Activated T-cell treated with anti-CD3 and anti-CD28 coated beads, Interleukin-2, amount 50 U/mL, for 72 hours (primary cell): ENCODE measurements around the gene CAMKV. TPM values are rescaled to one million over a fixed set of nuclear protein-coding genes. Genes with fewer than 3 reads are reported as not detected.

Source experiments
- ATAC-seq, 2 donors: fragments of 150-1000 bp; cut with Tn5 transposase; replicated peaks in 1 of 2; 2 replicates each; pipeline ENCODE4 v1.10.0; 2021; ENCODE audit warnings: moderate library complexity in 2 of 2, mild to moderate bottlenecking in 1 of 2
- DNase-seq, 2 donors: peaks; one replicate each; pipeline ENCODE4 v3.0.0; 2021 to 2022; ENCODE audit warnings: mixed read lengths in 1 of 2
- H3K27ac Mint-ChIP-seq: one replicate; pipeline ENCODE4 v1.8.0; 2022; ENCODE audit warnings: mild to moderate bottlenecking, moderate library complexity, mixed read lengths
- H3K27me3 Mint-ChIP-seq: one replicate; pipeline ENCODE4 v1.8.0; 2022; ENCODE audit warnings: low read depth, mixed read lengths
- H3K36me3 Mint-ChIP-seq, 2 donors: one replicate each; pipeline ENCODE4 v1.8.0; 2022; ENCODE audit warnings: mixed read lengths in 2 of 2, mild to moderate bottlenecking in 1 of 2; ENCODE audit not compliant: insufficient read depth in 2 of 2
- H3K4me1 Mint-ChIP-seq: one replicate; pipeline ENCODE4 v1.8.0; 2022; ENCODE audit warnings: low read depth, mixed read lengths
- H3K4me3 Mint-ChIP-seq, 2 donors: one replicate each; pipeline ENCODE4 v1.8.0; 2022; ENCODE audit warnings: mild to moderate bottlenecking in 2 of 2, mixed read lengths in 2 of 2, moderate library complexity in 2 of 2
- H3K9me3 Mint-ChIP-seq, 2 donors: one replicate each; pipeline ENCODE4 v1.8.0; 2022; ENCODE audit warnings: mixed read lengths in 2 of 2
- total RNA-seq, 2 donors: library from RNA; stranded (reverse); gene quantifications; one replicate each; pipeline ENCODE4 v1.2.3, GENCODE V29; 2022

The CAMKV gene
- total RNA-seq, 2 donors from 2014 or later: 0.50 TPM; not detected in 1

GRCh38 chr3:49859576-49860305 lies 10.0 kb downstream of the CAMKV start:
- H3K9me3 Mint-ChIP-seq: no peaks in the 10 kb centered on the region
- H3K36me3 Mint-ChIP-seq: peaks cover 0 to 2% of the 10 kb centered on the region in 2 donors
- H3K4me1 Mint-ChIP-seq: peaks cover 22% of the 10 kb centered on the region
- no peak overlapping the region for H3K27ac Mint-ChIP-seq
- H3K27me3 Mint-ChIP-seq: peaks cover 8% of the 10 kb centered on the region
- ATAC-seq (no peak), DNase-seq (no peak)
- no peak overlapping the region for H3K4me3 Mint-ChIP-seq

GRCh38 chr3:49856181-49857005 lies 13.3 kb downstream of the CAMKV start, which contains the start of gene TRAIP:
Gene TRAIP, minus strand, starts transcription at chr3:49856564. Its CDS starts 111 bp downstream, at chr3:49856453.
- peak within 1 kb of the TSS; percentile 97 to 99 for H3K4me3 Mint-ChIP-seq
- ATAC-seq (peak; percentile 99), DNase-seq (peak; percentile 96)
- no peaks in the 10 kb centered on the region for H3K9me3 Mint-ChIP-seq
- peak within 1 kb of the TSS; percentile 88 for H3K27ac Mint-ChIP-seq
- H3K4me1 Mint-ChIP-seq: peaks cover 29% of the 10 kb centered on the region
- H3K27me3 Mint-ChIP-seq: no peaks in the 10 kb centered on the region
- peaks cover 0 to 4% of the 10 kb centered on the region in 2 donors for H3K36me3 Mint-ChIP-seq

- Mint-ChIP-seq H3K4me3 (peak overlapping the region; percentile 97 to 99), H3K36me3 (peaks cover 0 to 4% of the 10 kb centered on the region in 2 donors), H3K4me1 (peaks cover 29% of the 10 kb centered on the region), H3K9me3 (no peaks in the 10 kb centered on the region), H3K27me3 (no peaks in the 10 kb centered on the region), H3K27ac (peak overlapping the region; percentile 88)
- no peak for ATAC-seq
- DNase-seq: no peak
These were observed 14.0 kb downstream of the CAMKV start for GRCh38 chr3:49855662-49856061.

GRCh38 chr3:49845694-49846093 lies 24.0 kb downstream of the CAMKV start:
- H3K4me3 Mint-ChIP-seq: no peak overlapping the region
- no peak overlapping the region for H3K27ac Mint-ChIP-seq
- peaks cover 2 to 4% of the 10 kb centered on the region in 2 donors for H3K36me3 Mint-ChIP-seq
- no peaks in the 10 kb centered on the region for H3K9me3 Mint-ChIP-seq
- H3K4me1 Mint-ChIP-seq: no peaks in the 10 kb centered on the region
- H3K27me3 Mint-ChIP-seq: no peaks in the 10 kb centered on the region
- no peak for DNase-seq
- no peak for ATAC-seq

GRCh38 chr3:49844464-49845183 lies 25.1 kb downstream of the CAMKV start:
- no peaks in the 10 kb centered on the region for H3K9me3 Mint-ChIP-seq
- H3K4me1 Mint-ChIP-seq: no peaks in the 10 kb centered on the region
- no peak overlapping the region for H3K27ac Mint-ChIP-seq
- H3K36me3 Mint-ChIP-seq: peaks cover 2 to 4% of the 10 kb centered on the region in 2 donors
- no peak for ATAC-seq
- DNase-seq: no peak
- no peak overlapping the region for H3K4me3 Mint-ChIP-seq
- H3K27me3 Mint-ChIP-seq: no peaks in the 10 kb centered on the region

GRCh38 chr3:49842843-49843517 lies 26.7 kb downstream of the CAMKV start:
- H3K27ac Mint-ChIP-seq: no peak overlapping the region

GRCh38 chr3:49841806-49842205 lies 27.9 kb downstream of the CAMKV start:
- DNase-seq: no peak
- peaks cover 4 to 12% of the 10 kb centered on the region in 2 donors for H3K36me3 Mint-ChIP-seq
- ATAC-seq: no peak
- H3K4me3 Mint-ChIP-seq: no peak overlapping the region
- H3K27ac Mint-ChIP-seq: no peak overlapping the region
- H3K27me3 Mint-ChIP-seq: no peaks in the 10 kb centered on the region
- H3K9me3 Mint-ChIP-seq: no peaks in the 10 kb centered on the region
- H3K4me1 Mint-ChIP-seq: no peaks in the 10 kb centered on the region

More at GRCh38 chr3:49842843-49843517, 26.7 kb downstream of the CAMKV start:
- ATAC-seq (no peak), DNase-seq (no peak)
- Mint-ChIP-seq H3K4me1 (no peaks in the 10 kb centered on the region), H3K4me3 (no peak overlapping the region), H3K36me3 (peaks cover 4 to 9% of the 10 kb centered on the region in 2 donors), H3K27me3 (no peaks in the 10 kb centered on the region), H3K9me3 (no peaks in the 10 kb centered on the region)

- H3K9me3 Mint-ChIP-seq: no peaks in the 10 kb centered on the region
- H3K4me3 Mint-ChIP-seq: no peak overlapping the region
- no peak overlapping the region for H3K27ac Mint-ChIP-seq
- no peaks in the 10 kb centered on the region for H3K4me1 Mint-ChIP-seq
- DNase-seq (peak in 1 of 2 donors; percentile 17), ATAC-seq (peak; percentile 25 to 44)
- H3K27me3 Mint-ChIP-seq: no peaks in the 10 kb centered on the region
- H3K36me3 Mint-ChIP-seq: peaks cover 4 to 14% of the 10 kb centered on the region in 2 donors
These were observed 28.5 kb downstream of the CAMKV start for GRCh38 chr3:49841126-49841696.

GRCh38 chr3:49840388-49840787 lies 29.3 kb downstream of the CAMKV start:
- H3K36me3 Mint-ChIP-seq: peaks cover 4 to 12% of the 10 kb centered on the region in 2 donors
- H3K4me1 Mint-ChIP-seq: no peaks in the 10 kb centered on the region
- no peak overlapping the region for H3K4me3 Mint-ChIP-seq
- ATAC-seq (no peak), DNase-seq (no peak)
- H3K27me3 Mint-ChIP-seq: no peaks in the 10 kb centered on the region
- no peaks in the 10 kb centered on the region for H3K9me3 Mint-ChIP-seq
- no peak overlapping the region for H3K27ac Mint-ChIP-seq

- ATAC-seq: peak; percentile 74 to 81
- Mint-ChIP-seq H3K27ac (no peak overlapping the region), H3K4me1 (no peaks in the 10 kb centered on the region), H3K4me3 (no peak overlapping the region), H3K27me3 (no peaks in the 10 kb centered on the region), H3K36me3 (peaks cover 6 to 17% of the 10 kb centered on the region in 2 donors), H3K9me3 (no peaks in the 10 kb centered on the region)
- peak; percentile 78 to 80 for DNase-seq
These were observed 30.4 kb downstream of the CAMKV start for GRCh38 chr3:49839193-49839809.

- Mint-ChIP-seq H3K4me1 (no peaks in the 10 kb centered on the region), H3K4me3 (no peak overlapping the region), H3K36me3 (peaks cover 6 to 14% of the 10 kb centered on the region in 2 donors), H3K9me3 (no peaks in the 10 kb centered on the region), H3K27ac (no peak overlapping the region), H3K27me3 (no peaks in the 10 kb centered on the region)
- DNase-seq: no peak
- no peak for ATAC-seq
These were observed 38.4 kb downstream of the CAMKV start for GRCh38 chr3:49831341-49831740.

GRCh38 chr3:49826016-49826415 lies 43.7 kb downstream of the CAMKV start:
- H3K27me3 Mint-ChIP-seq: no peaks in the 10 kb centered on the region
- no peak for ATAC-seq
- DNase-seq: no peak
- H3K4me1 Mint-ChIP-seq: no peaks in the 10 kb centered on the region
- peaks cover 4 to 5% of the 10 kb centered on the region in 2 donors for H3K36me3 Mint-ChIP-seq
- H3K9me3 Mint-ChIP-seq: no peaks in the 10 kb centered on the region
- H3K4me3 Mint-ChIP-seq: no peak overlapping the region
- H3K27ac Mint-ChIP-seq: no peak overlapping the region
